NCI-H2196 treated with DMSO at 0.1 percent for 48 hours (cell line): ENCODE results near the gene IGSF6.
A peak's percentile ranks its signal among the peaks of the same experiment; 100 is the strongest.

Experiments
- DNase-seq: peaks from one replicate; lab custom pipeline; 2025; ENCODE audit not compliant: unreplicated experiment; lab: John Stamatoyannopoulos, UW

IGSF6 gene

DNA sequence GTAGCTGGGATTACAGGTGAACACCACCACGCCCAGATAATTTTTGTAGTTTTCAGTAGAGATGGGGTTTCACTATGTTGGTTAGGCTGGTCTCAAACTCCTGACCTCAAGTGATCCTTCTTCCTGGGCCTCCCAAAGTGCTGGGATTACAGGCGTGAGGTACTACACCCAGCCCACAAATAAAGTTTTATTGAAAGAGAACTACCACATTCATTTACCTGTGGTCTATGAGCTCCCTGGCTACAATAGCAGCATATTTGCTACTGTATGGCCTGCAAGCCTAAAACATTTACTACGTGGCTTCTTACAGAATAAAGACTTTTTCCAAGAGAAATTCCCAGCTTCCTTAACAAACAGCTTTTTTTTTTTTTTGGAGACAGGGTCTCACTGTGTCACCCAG, 49.6 kb downstream of the IGSF6 start:
- DNase-seq, result no peak

DNA sequence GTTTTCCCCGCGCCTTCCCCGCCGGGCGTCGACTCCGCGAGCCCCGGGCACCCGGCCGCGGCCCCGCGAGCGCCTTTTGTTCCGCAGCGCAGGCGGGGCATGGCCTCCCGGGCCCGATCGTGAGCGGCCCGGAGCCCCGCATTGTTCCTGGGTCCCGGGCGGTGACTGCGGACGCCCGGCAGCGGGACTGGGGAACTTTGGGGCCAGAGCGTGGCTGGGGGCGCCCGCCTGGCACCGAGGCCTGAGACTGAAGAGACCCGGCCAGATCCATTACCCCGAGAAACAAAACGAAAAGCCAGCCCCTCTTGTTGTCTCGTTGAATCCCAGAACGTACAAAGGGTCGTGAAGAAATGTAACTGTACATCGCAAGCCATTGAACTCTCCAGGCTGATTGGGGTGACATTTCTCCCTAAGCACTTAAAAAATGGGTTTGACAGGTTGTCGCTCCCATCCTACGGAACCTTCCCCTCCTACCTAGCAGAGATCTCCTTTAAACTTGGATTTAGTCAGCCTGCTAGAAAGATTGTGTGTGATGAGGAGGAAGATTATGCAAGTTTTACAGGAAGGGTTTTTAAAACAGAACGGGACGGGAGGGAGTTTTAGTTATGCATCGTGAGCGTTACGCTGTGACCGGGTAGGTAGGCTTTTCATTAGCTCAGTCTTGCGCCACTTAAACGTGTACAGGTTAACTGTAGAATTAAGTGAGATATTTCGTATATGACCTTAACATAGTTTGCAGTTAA, 52.2 kb downstream of the IGSF6 start:
- no peak for DNase-seq

DNA sequence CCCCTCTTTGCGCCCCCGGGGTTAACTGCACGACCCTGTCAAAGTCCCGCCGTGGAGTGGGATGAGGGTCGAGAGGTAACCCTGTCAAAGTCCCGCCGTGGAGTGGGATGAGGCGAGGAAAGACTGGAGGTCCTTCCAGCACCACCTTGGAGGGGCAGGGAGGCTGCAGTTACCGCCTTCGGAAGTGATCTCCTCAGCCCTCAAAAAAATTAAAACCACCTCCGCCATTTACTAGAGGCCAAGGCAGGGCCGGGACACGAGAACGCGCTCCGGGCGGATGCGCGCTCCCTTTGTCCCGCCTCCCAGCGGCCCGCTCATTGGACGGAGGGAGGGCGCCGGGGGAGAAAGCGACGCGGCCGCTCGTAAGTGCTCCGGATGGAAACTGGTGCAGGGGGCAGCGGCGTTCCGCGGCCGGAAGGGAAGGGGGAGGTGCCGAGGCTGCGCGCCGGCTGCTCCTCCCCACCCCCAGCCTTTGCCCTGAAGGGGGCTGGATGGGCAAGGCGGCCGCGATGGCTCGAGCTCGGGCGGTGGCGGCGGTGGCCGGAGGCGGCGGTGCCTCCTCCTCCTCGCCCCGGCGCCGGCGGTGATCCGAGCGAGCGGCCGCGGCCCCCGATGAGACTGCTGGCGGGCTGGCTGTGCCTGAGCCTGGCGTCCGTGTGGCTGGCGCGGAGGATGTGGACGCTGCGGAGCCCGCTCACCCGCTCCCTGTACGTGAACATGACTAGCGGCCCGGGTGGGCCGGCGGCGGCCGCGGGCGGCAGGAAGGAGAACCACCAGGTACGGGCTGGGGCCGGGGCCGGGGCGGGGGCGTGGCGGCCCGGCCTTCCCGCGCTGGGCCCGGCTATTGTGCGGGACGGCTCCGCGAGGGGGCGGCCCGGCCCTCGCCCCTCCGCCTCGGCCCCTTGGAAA, 53.0 kb downstream of the IGSF6 start, which contains the start of gene METTL9:
TSS of gene METTL9 (plus strand) at position 456 of the 909 bp plus-strand sequence. CDS start at position 613, 157 bp downstream.
- peak; percentile 83 for DNase-seq

DNA sequence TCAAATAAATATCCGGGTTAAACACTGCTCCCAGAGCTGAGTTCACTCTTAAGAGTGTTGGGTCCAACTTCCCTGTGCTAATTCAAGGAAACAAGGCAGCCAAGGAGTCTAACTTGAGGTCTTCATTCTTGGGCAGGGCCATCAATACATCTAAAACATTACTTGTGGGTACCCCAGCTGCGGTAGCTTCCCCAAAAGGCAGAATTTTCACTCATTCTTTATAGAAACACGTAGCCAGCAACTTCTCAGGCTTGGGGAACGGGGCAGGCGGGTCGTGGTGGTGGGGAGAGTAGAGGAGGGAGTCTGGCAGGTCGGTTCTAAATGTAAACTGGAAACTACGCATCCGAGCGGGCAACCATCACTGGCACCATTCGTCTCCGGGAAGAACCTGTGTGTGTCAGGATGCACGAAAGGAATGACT, 53.7 kb downstream of the IGSF6 start:
- no peak for DNase-seq

DNA sequence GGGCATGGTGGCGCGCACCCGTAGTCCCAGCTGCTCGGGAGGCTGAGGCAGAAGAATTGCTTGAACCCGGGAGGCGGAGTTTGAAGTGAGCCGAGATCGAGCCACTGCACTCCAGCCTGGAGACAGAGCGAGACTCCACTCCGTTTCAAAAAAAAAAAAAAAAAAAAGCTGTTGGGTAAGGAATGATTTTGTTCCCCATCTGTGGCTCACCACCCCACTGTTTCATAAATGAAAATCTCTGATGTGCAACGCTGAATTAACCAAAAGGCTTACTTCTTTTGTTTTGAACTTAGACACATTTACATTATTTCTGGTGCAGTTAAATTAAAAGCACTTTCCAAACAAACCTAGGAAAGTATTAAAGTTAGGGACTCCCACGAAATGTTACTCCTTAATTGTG, 54.2 kb downstream of the IGSF6 start:
- DNase-seq, result no peak

DNA sequence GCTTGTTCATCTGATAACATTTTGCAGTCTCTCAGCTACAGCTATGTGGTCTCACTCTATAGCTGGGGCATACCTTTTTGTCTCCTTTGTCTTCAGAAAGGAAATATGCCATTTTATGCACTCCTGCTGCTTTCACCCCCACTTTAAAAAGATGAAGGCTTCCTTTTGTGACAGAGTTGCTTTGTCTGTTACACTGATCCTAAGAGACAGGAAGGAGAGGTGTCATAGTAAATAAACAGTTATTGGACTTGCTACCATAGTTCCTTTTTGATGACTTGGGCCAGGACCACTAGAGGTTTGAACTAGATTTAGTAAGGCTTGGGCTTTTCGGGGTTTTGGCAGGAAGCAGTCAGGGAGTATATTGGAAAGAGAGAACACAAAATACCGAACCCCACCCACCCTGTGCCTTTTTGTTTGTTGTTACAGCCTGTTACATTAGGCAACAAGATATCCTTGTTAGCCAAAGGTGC, 54.8 kb downstream of the IGSF6 start:
- DNase-seq, result no peak

DNA sequence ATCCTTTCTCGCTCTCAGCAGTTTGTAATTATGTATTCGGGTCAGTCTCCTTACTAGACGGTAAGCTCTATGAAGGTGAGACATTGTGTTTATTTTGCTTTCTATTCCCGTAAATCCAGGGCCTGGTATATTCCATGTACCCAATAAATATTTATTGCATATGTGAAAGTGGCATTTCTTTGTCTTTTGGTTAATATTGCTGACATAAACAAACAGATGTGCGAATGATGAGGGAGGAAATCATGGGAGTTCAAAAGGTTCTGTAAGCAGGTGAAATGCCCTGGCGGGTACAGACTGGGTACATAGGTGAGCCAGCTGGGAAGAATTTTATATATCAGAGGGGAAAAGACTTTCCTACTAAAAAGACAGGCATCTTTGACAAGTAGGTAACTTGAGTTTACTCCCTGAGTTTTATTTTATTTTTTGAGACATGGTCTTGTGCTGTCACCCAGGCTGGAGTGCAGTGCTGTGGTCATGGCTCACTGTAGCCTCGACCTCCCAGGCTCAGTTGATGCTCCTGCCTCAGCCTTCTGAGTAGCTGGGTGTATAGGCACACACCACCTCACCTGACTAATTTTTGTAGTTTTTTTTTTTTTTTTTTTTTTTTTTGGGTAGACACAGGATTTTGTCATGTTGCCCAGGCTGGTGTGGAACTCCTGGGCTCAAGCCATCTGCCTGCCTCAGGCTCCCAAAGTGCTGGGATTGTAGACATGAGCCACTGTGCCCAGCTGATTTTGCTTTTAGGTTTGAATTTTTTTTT, 58.7 kb downstream of the IGSF6 start:
- no peak for DNase-seq

DNA sequence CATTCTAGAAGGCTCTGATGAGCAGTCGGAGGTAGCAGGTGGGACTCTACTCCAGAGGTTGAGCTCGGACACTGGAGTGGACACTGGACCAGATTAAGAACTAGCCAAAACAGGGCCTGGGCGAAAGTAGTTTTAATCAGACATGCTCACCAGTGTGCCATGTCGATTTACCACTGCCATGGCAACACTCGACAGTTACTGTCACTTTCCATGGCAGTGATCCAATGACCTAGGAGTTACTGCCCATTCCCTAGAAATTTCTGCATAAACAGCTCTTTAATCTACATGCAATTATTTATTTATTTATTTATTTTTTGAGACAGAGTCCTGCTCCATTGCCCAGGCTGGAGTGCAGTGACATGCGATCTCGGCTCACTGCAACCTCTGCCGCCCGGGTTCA, 60.2 kb downstream of the IGSF6 start:
- no peak for DNase-seq

DNA sequence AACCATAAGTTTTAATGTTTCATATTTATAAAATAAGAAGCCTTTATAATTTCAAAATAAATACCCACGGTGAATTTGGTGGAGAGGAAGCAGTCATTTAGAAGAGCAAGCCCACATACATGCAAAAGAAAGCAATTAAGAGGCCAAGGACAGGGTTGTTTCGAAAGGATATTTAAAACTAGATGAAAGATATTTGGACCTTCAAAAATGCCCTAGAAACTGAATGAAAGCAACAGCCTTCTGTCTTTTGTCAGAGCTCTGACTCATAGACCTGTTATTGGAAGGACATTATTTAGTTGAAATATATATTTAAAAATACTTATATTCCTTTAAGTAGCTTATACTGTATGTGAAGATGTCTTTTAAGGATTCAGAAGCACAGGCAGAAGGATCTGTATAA, 61.6 kb downstream of the IGSF6 start:
- no peak for DNase-seq

DNA sequence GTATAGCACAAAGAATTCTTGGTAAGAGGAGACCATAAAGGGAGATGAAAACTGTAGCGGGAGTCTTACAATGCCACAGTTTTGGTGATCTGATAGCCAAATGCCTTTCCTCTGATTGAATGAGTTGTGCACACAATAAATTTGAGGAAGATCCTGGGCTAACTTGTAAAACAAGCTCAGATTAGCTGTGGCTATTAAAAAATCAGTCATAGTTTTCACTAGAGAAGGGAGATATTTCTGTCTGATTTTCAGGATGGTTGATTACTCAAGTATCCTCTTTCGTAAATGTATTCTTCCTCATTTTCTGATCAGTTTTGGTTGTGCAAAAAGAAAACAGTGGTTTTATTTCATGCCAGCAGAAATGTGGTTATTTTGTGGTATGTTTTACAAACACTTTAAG, 62.1 kb downstream of the IGSF6 start:
- DNase-seq, result no peak

DNA sequence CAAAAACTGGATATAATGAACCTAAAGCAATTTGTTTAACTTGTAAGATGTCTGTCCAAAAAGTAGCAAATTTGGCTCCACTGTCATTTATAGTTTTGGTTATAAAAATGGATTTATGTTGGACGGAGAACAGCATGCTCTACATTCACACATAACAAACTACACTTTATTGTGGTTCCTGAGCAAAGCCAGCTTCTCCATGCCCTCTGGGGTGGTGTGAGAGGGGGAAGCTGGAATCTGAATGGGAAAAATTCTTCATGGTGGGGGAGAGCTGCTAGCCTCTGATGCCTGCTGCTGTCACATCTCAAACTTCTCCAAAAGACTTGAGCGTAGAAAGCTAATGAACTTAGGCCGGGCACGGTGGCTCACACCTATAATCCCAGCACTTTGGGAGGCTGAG, 62.9 kb downstream of the IGSF6 start:
- no peak for DNase-seq
